Activated CD8-positive, alpha-beta memory T cell treated with anti-CD3 and anti-CD28 coated beads for 36 hours (primary cell): ENCODE measurements around the gene ELL. TPM values are rescaled to one million over a fixed set of nuclear protein-coding genes. Genes with fewer than 3 reads are reported as not detected.
"Not testable (repeated sequence)": the region's sequence is repeated elsewhere in the genome, so short reads cannot be mapped to it uniquely, and the experiment has no call there.

Source experiments
- CTCF ChIA-PET: fragments of 350-600 bp; sonication (Branson Sonifier 250); formaldehyde crosslinking; loops from one replicate; lab custom pipeline; 2021; ENCODE audit warnings: antibody characterized with exemption; lab: Charles Lee
- POLR2A ChIA-PET: fragments of 350-600 bp; sonication (Branson Sonifier 250); formaldehyde crosslinking; loops from one replicate; lab custom pipeline; 2021; ENCODE audit warnings: antibody characterized with exemption; lab: Charles Lee
- total RNA-seq, 2 experiments: library from RNA; stranded (reverse); gene quantifications; one replicate each; pipeline ENCODE4 v1.2.3, GENCODE V29; 2021

The ELL gene
- total RNA-seq, 2 experiments from 2014 or later, result 22.6 to 24.3 TPM

DNA sequence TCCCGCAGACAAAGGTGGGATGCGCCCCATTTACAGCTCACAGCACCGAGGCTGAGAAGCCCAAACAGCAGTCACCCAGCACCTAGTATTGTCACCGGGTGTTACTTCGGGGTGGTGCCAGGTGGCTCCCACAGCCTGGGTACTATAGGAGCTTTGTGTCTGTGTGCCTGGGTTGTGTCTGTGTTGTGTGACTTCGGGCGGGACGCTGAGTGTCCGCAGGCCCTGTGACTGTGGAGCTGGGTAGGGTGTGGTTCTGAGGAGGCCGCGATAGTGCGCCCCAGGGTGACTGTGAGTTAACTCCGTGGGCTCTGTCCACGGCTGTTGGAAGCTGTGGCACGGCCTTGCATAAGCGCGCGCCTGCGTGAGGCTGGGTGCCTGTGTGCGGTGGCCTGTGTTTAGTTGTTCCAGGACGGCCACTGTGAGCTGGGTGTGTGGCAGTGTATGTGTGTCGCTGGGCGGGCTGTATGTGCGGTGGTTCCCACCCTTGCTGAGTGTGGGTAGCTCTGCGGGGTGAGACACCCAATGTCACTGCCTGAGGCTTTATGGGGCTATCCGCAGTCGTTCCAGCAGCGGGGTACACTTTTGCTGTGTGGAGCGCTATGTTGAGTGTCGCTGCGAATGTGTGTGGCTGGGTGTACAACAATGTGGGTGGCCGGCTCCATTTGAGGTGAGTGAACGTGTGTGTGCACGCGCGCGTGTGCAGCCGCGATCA, 103.2 kb downstream of the ELL start:
- ChIA-PET CTCF (interaction anchor here (0.7 to 1.9 kb wide), 10 partner anchors 7 to 214 kb away, joined by 3 to 9 read pairs (median 4); no protein-coding TSS in a partner anchor), POLR2A (interaction anchor here (0.8 to 5.4 kb wide), 7 partner anchors 10 to 414 kb away, joined by 3 to 36 read pairs (median 5); partner anchors contain the start of gene JUND)

DNA sequence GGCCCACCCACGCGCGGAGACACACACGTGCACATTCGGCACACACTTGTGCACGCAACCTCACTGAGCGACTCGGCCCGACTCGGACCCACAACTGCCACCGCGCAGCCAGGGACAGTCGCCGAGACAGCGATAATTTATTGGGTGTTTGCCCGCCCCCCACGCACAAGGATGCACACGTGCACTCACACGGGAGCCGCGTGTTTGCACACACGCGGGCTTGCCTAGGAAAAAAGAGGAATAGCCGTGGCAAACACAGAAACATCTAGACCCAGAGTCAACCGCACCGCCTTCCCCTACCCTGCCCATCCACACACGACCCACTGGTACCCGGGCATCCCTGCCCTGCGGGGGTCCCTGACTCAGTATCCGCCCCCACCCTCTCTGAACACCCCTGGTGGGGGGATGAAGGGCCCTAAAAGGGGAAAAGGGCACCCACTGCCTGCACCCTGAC, 103.8 kb downstream of the ELL start:
- ChIA-PET POLR2A (interaction anchor here (1.0 to 5.4 kb wide), 4 partner anchors 11 to 138 kb away, joined by 3 to 36 read pairs (median 6); partner anchors contain the start of gene JUND), CTCF (interaction anchor here (1.1 to 9.2 kb wide), 5 partner anchors 29 to 166 kb away, joined by 4 to 107 read pairs (median 5); partner anchors contain the start of gene GDF15)

- POLR2A ChIA-PET, result interaction anchor here (0.6 to 5.4 kb wide), 7 partner anchors 40 to 418 kb away, joined by 3 to 36 read pairs (median 6); partner anchors contain the start of gene JUND
These were observed 104.4 kb downstream of the ELL start for GRCh38 chr19:18417250-18418028.

DNA sequence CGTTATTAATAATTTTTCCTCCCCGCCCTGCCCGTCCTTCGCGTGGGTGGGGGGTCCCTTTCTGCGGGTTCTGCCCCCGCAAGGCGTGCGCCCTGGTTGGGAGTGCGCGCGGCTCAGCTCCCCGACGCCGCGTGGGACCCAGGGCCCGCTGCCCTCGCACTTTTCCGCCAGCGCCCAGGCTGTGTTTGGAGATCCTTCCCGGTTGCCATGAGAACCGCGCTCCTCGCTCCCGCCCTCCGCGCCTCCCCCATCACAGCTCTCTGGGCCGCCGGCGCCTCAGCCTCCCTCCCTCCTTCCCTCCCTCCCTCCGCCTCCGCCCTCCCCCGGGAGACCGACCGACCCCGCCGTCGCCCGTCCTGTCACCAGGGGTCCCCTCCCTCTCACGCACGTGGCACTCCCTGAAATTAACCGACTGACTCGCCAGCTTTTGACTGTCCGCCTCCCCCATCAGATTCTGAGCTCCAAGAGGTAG, 105.1 kb downstream of the ELL start:
- CTCF ChIA-PET, result interaction anchor here (0.5 to 9.2 kb wide), 5 partner anchors 15 to 304 kb away, joined by 3 to 107 read pairs (median 4); partner anchors contain the start of gene GDF15
- POLR2A ChIA-PET, result interaction anchor here (0.6 to 5.4 kb wide), 7 partner anchors 40 to 417 kb away, joined by 3 to 36 read pairs (median 6); partner anchors contain the start of gene JUND

More at GRCh38 chr19:18417250-18418028, 104.4 kb downstream of the ELL start:
- CTCF ChIA-PET, result interaction anchor here (1.3 to 9.2 kb wide), 5 partner anchors 14 to 304 kb away, joined by 3 to 107 read pairs (median 5); partner anchors contain the start of gene GDF15

DNA sequence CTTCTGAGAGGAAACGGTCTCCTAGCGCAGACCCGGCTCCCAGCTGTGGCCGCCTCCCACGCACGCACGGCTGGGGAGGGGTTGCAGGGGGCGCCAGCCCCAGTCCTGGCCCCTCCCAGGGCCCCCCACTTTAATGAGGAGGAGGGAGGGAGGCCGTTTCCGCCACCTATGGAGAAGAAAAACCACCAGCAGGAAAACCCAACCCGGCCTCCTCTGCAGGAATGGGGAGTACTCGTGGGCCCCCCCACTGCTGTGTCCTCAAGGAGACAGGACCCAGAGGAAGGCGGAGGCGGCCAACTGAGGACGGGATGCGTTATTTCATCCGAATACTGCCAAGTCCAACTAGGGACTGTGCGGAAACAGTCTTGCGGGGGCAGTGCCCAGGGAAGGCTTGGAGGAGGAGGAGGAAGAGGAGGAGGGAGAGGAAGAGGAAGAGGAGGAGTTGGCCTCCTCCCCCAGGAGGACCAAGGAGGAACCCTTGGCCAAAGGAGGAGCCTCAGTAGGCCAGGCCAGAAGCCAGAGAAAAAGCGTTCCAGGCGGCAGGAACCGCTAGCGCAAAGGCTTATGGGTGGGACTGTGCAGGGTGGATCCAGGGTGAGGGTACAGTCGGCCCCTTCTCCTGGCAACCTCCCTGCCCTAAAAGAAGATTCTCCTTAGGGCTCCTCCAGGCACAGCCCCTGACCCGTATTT, 106.5 kb downstream of the ELL start:
- ChIA-PET CTCF (interaction anchor here (0.5 to 9.2 kb wide), 3 partner anchors 27 to 87 kb away, joined by 3 to 107 read pairs (median 4); partner anchors contain the start of gene GDF15), POLR2A (interaction anchor here (1.0 to 5.4 kb wide), 3 partner anchors 94 to 135 kb away, joined by 3 to 36 read pairs (median 5); partner anchors contain the start of gene JUND)

- ChIA-PET CTCF (interaction anchor here (0.5 to 9.2 kb wide), 3 partner anchors 26 to 87 kb away, joined by 3 to 107 read pairs (median 4); partner anchors contain the start of gene GDF15), POLR2A (interaction anchor here (0.9 kb wide), 1 partner anchor 134 kb away, joined by 3 read pairs; the partner anchor contains the start of gene JUND)
These were observed 107.2 kb downstream of the ELL start for GRCh38 chr19:18414504-18415177.

- POLR2A ChIA-PET, result no interaction called here
- CTCF ChIA-PET, result interaction anchor here (1.3 to 9.2 kb wide), 2 partner anchors 24 to 71 kb away, joined by 4 to 107 read pairs; partner anchors contain the start of gene GDF15
These were observed 109.1 kb downstream of the ELL start for GRCh38 chr19:18412610-18413239.

- ChIA-PET CTCF (no interaction called here), POLR2A (no interaction called here)
These were observed 113.8 kb downstream of the ELL start for GRCh38 chr19:18408053-18408476.

DNA sequence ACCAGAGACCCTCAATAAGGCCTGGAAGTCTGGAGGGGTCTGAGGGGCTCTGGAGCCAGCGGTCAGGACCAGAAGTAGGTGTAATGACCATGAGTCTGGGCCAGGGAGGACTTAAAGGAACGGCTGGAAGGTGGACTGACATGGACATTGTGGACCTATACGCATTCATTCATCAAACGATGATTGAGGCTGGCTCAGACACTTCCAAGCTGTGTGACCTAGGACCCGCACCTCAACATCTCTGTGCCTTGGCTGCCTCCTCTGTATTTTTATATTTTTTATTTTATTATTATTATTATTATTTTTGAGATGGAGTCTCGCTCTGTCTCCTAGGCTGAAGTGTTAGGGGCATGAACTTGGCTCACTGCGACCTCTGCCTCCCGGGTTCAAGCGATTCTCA, 115.1 kb downstream of the ELL start:
- ChIA-PET CTCF (interaction anchor here (1.4 kb wide), 1 partner anchor 18 kb away, joined by 7 read pairs; no protein-coding TSS in a partner anchor), POLR2A (no interaction called here)

DNA sequence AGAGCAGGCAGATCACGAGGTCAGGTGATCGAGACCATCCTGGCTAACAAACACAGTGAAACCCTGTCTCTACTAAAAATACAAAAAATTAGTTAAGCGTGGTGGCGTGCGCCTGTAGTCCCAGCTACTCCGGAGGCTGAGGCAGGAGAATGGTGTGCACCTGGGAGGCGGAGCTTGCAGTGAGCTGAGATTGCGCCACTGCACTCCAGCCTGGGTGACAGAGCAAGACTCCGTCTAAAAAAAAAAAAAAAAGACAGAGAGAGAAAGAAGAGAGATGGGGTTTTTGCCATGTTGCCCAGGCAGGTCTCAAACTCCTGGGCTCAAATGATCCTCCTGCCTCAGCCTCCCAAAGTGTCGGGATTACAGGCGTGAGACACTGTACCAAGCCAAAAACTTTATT, 116.1 kb downstream of the ELL start:
- ChIA-PET CTCF (interaction anchor here (0.8 to 1.4 kb wide), 4 partner anchors 17 to 154 kb away, joined by 3 to 7 read pairs (median 4); partner anchors contain the start of gene GDF15), POLR2A (interaction anchor here (0.5 kb wide), 1 partner anchor 911 kb away, joined by 3 read pairs; no protein-coding TSS in a partner anchor)

DNA sequence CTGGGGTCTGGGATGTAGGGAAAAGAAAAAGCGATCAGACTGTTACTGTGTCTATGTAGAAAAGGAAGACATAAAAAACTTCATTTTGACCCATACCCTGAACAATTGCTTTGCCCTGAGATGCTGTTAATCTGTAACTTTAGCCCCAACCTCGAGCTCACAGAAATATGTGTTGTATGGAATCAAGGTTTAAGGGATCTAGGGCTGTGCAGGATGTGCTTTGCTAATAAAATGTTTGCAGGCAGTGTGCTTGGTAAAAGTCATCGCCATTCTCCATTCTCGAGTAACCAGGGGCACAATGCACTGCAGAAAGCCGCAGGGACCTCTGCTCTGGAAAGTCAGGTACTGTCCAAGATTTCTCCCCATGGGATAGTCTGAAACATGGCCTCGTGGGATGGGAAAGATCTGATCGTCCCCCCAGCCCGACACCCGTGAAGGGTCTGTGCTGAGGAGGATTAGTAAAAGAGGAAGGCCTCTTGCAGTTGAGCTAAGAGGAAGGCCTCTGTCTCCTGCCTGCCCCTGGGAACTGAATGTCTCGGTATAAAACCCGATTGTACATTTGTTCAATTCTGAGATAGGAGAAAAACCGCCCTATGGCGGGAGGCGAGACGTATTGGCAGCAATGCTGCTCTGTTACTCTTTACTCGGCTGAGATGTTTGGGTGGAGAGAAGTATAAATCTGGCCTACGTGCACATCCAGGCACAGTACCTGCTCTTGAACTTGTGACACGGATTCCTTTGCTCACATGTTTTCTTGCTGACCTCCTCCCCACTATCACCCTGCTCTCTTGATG, 119.2 kb downstream of the ELL start:
- POLR2A ChIA-PET, result not testable (repeated sequence)
- CTCF ChIA-PET, result interaction anchor here (1.5 kb wide), 1 partner anchor 8 kb away, joined by 4 read pairs; no protein-coding TSS in a partner anchor

- ChIA-PET POLR2A (no interaction called here), CTCF (interaction anchor here (1.5 kb wide), 1 partner anchor 9 kb away, joined by 4 read pairs; no protein-coding TSS in a partner anchor)
These were observed 120.2 kb downstream of the ELL start for GRCh38 chr19:18401580-18402112.

- POLR2A ChIA-PET, result no interaction called here
- CTCF ChIA-PET, result interaction anchor here (1.0 kb wide), 1 partner anchor 11 kb away, joined by 4 read pairs; no protein-coding TSS in a partner anchor
These were observed 122.9 kb downstream of the ELL start for GRCh38 chr19:18399008-18399407.

GRCh38 chr19:18397242-18398202, 124.3 kb downstream of the ELL start, which contains the start of gene LRRC25:
TSS of gene LRRC25 (minus strand) at chr19:18397622. CDS start at chr19:18396963, 659 bp downstream.
- POLR2A ChIA-PET, result no interaction called here
- CTCF ChIA-PET, result interaction anchor here (0.5 to 2.5 kb wide), 6 partner anchors 9 to 205 kb away, joined by 3 to 9 read pairs (median 3); partner anchors contain the start of gene GDF15
